Muscle of leg (tissue), 11 donors: ENCODE data around the gene CLDN14. TPM values are rescaled to one million over a fixed set of nuclear protein-coding genes. Genes with fewer than 3 reads are reported as not detected.

ENCODE experiments used
- DNase-seq: peaks from one replicate; pipeline ENCODE4 v3.0.0; 2013
- H3K27ac ChIP-seq: one replicate; pipeline ENCODE4 v1.5.1; 2013; ENCODE audit warnings: mild to moderate bottlenecking, low read length, control low read depth
- H3K27me3 ChIP-seq: one replicate; pipeline ENCODE4 v1.6.1; 2013; ENCODE audit warnings: low read length; ENCODE audit not compliant: control insufficient read depth, insufficient read depth
- H3K36me3 ChIP-seq: one replicate; pipeline ENCODE4 v1.6.1; 2013; ENCODE audit warnings: low read length; ENCODE audit not compliant: control insufficient read depth, insufficient read depth
- H3K4me1 ChIP-seq: one replicate; pipeline ENCODE4 v1.6.1; 2013; ENCODE audit warnings: low read length; ENCODE audit not compliant: control insufficient read depth, insufficient read depth
- H3K4me3 ChIP-seq: one replicate; pipeline ENCODE4 v1.5.1; 2013; ENCODE audit warnings: low read length, control low read depth
- H3K9me3 ChIP-seq: replicated peaks from 2 replicates; pipeline ENCODE4 v1.6.1; 2013; ENCODE audit warnings: low read depth, low read length; ENCODE audit not compliant: control insufficient read depth
- WGBS: methylation state at CpG from one replicate; pipeline ENCODE4 v1.1.5; 2013; ENCODE audit warnings: missing lambda C conversion rate; ENCODE audit not compliant: insufficient coverage; 5-methylcytosine and 5-hydroxymethylcytosine counted together
- polyA plus RNA-seq, 8 donors: library from polyadenylated mRNA; unstranded; fragments of 120-200 nt; gene quantifications; one replicate each; pipeline versions ENCODE4 v1.2.1 to v1.2.3, GENCODE V29; 2013; ENCODE audit warnings: inconsistent platforms in 1 of 8, low replicate concordance in 1 of 8; ENCODE audit not compliant: insufficient read length in 8 of 8, insufficient read depth in 1 of 8
- total RNA-seq: library from RNA; stranded (reverse); fragments of 120-200 nt; gene quantifications from one replicate; pipeline ENCODE4 v1.2.4, GENCODE V29; 2013

The CLDN14 gene
- total and polyA plus RNA-seq, 9 donors: 0.18 to 8.1 (median 4.1) TPM

DNA sequence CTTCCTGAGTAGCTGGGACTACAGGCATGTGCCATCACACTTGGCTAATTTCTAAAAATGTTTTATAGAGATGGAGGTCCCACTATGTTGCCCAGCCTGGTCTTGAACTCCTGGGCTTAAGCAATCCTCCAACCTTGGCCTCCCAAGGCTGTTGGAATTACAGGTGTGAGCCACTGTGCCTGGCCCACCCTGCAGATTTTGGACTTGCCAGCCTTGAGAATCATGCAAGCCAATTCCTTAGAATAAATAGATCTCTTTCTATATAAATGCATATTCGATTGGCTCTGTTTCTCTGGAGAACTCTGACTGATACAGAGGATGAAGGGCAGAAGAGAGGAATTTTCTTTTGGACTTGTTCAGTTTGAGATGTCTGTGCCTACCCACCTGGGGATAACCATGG, 6.7 kb downstream of the CLDN14 start:
- Histone ChIP-seq H3K4me1 (no peaks in the 10 kb centered on the region), H3K36me3 (no peaks in the 10 kb centered on the region), H3K27ac (no peak overlapping the region), H3K4me3 (no peak overlapping the region), H3K9me3 (peaks cover 2% of the 10 kb centered on the region), H3K27me3 (peaks cover 4% of the 10 kb centered on the region)
- no CpG with 5 or more reads among the region's 1 CpG for WGBS
- DNase-seq: no peak

- Histone ChIP-seq H3K27ac (no peak overlapping the region), H3K4me1 (no peaks in the 10 kb centered on the region), H3K36me3 (no peaks in the 10 kb centered on the region), H3K27me3 (peaks cover 4% of the 10 kb centered on the region), H3K9me3 (peaks cover 2% of the 10 kb centered on the region), H3K4me3 (no peak overlapping the region)
- DNase-seq: no peak
- 75% methylated on average over 2 of the region's 2 CpGs for WGBS
Measured at GRCh38 chr21:36472377-36472776, 7.5 kb downstream of the CLDN14 start.

DNA sequence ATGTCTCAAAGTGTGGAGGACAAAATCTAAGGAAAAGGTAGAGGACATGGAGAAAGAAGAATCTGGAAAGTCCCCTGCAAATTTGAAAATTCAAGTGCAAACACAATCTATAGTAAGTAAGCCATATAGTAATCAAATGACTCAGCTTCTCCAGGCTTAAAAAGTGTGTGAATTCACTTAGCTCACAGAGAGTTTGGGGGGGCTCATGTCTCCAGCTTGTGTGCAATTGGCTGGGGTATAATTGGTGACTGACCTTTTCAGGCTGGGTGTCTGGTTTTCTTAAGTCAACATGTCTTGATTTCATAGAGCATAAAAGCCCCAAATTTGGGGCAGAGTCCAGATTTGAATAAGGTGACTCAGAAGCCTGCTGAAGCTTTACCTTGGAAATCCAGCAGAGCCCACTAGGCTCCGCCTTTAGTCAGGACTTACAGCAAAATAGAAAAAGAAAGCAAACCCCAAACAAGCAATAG, 8.6 kb downstream of the CLDN14 start:
- WGBS: no CpG with 5 or more reads among the region's 1 CpG
- Histone ChIP-seq H3K27ac (no peak overlapping the region), H3K36me3 (no peaks in the 10 kb centered on the region), H3K4me3 (no peak overlapping the region), H3K4me1 (no peaks in the 10 kb centered on the region), H3K9me3 (peaks cover 2% of the 10 kb centered on the region), H3K27me3 (peaks cover 4% of the 10 kb centered on the region)
- no peak for DNase-seq

DNA sequence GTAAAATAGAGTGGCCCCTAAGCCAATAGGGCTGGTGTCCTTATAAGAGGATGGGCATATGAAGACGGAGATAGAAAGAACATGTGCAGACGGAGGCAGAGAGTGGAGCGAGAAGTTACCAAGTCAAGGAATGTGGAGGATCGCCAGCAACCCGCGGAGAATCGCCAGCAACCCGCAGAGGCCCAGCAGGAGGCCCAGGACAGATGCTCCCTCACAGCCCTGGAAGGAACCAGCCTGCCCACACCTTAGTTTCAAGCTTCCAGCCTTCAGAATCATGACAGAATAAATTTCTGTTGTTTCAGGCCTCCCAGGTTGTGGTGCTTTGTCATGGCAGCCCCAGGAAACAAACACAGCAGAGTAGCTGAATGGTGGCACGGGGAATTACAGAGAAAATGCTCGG, 9.6 kb downstream of the CLDN14 start:
- no peak overlapping the region for H3K4me3 ChIP-seq

GRCh38 chr21:36466061-36466511, 13.8 kb downstream of the CLDN14 start:
- WGBS: 76% methylated on average over 3 of the region's 8 CpGs
- Histone ChIP-seq H3K27ac (no peak overlapping the region), H3K4me1 (peaks cover 8% of the 10 kb centered on the region), H3K36me3 (no peaks in the 10 kb centered on the region), H3K27me3 (no peaks in the 10 kb centered on the region), H3K4me3 (no peak overlapping the region), H3K9me3 (no peaks in the 10 kb centered on the region)
- DNase-seq: no peak

More for the DNA sequence above, 9.6 kb downstream of the CLDN14 start:
- Histone ChIP-seq H3K4me1 (no peaks in the 10 kb centered on the region), H3K27me3 (peaks cover 4% of the 10 kb centered on the region), H3K36me3 (no peaks in the 10 kb centered on the region), H3K9me3 (peaks cover 2% of the 10 kb centered on the region), H3K27ac (no peak overlapping the region)
- 68% methylated on average over 8 of the region's 10 CpGs for WGBS
- DNase-seq: no peak

- peaks cover 8% of the 10 kb centered on the region for H3K4me1 ChIP-seq
- H3K4me3 ChIP-seq: no peak overlapping the region
- no peaks in the 10 kb centered on the region for H3K9me3 ChIP-seq
- WGBS: 16% methylated on average over 5 of the region's 8 CpGs
- H3K27me3 ChIP-seq: no peaks in the 10 kb centered on the region
- H3K27ac ChIP-seq: no peak overlapping the region
- DNase-seq: no peak
- H3K36me3 ChIP-seq: no peaks in the 10 kb centered on the region
Measured at GRCh38 chr21:36465478-36465877, 14.4 kb downstream of the CLDN14 start.

DNA sequence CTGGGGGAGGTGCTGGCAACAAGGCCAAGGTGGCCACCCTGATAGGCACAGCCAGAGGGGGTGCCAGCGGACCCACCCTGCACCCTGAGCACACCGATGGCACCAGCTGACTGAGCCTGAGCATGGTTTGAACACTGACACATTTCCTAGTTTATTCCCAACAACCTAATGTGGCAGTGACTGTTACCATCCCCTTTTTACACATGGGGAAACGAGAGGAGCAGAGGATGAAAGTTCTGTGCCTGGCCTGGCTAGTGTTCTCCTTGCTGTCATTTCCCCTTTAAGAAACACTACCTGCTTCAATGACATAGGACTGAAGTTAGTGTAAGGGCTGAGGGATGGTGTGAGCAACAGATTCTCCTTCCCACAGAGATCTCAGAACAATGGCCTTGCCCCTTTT, 15.3 kb downstream of the CLDN14 start:
- H3K9me3 ChIP-seq: no peaks in the 10 kb centered on the region
- H3K4me1 ChIP-seq: peaks cover 10% of the 10 kb centered on the region
- no peak overlapping the region for H3K4me3 ChIP-seq
- no peak overlapping the region for H3K27ac ChIP-seq
- no peak for DNase-seq
- no peaks in the 10 kb centered on the region for H3K27me3 ChIP-seq
- no peaks in the 10 kb centered on the region for H3K36me3 ChIP-seq
- 83% methylated on average over 1 of the region's 3 CpGs for WGBS

- Histone ChIP-seq H3K27ac (no peak overlapping the region), H3K27me3 (no peaks in the 10 kb centered on the region), H3K9me3 (no peaks in the 10 kb centered on the region), H3K4me3 (no peak overlapping the region), H3K36me3 (no peaks in the 10 kb centered on the region), H3K4me1 (peaks cover 16% of the 10 kb centered on the region)
- WGBS: 48% methylated on average over 8 of the region's 10 CpGs
- no peak for DNase-seq
Measured at GRCh38 chr21:36463991-36464390, 15.9 kb downstream of the CLDN14 start.

GRCh38 chr21:36463204-36463603, 16.7 kb downstream of the CLDN14 start:
- Histone ChIP-seq H3K9me3 (no peaks in the 10 kb centered on the region), H3K36me3 (no peaks in the 10 kb centered on the region), H3K27me3 (no peaks in the 10 kb centered on the region), H3K4me3 (no peak overlapping the region), H3K4me1 (peaks cover 16% of the 10 kb centered on the region), H3K27ac (no peak overlapping the region)
- WGBS: 77% methylated on average over 8 of the region's 10 CpGs
- DNase-seq: no peak

DNA sequence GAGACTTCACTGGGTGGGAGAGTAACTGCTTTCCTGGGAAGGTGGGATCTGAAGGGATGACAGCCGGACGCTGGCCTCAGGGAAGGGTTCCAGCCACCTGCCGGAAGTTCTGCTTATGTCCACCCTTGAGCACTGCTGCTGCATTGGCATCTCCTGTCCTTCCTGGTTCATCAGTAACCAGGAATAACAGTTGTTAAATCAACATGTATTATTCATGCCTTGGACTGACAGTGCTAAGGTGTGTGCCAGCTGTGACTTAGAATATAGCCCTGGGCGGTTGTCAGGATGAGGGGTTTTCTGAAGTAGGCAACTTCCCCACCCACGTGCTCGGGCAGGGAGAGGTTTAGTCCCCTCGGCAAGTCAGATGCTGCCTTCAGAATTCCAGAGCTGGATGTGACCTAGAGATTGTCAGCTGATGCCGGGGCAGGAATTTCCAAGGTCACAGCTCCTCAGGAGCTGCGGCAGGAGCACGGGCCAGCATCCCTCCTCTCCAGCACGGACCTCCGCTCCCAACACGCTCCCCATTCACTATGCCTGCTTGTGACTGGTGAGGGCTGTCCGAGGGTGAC, 17.9 kb downstream of the CLDN14 start:
- H3K27me3 ChIP-seq: no peaks in the 10 kb centered on the region
- WGBS: 54% methylated on average over 6 of the region's 14 CpGs

More for the DNA sequence above, 17.9 kb downstream of the CLDN14 start:
- Histone ChIP-seq H3K4me1 (peaks cover 16% of the 10 kb centered on the region), H3K27ac (no peak overlapping the region), H3K36me3 (no peaks in the 10 kb centered on the region), H3K4me3 (no peak overlapping the region), H3K9me3 (no peaks in the 10 kb centered on the region)
- DNase-seq: no peak
